OCI-LY7 (cell line): Measurements from ENCODE around the gene GRK5.

ENCODE experiments used
- CTCF ChIP-seq: fragments of 200-600 bp; sonication (generic); conservative IDR thresholded peaks from 2 replicates; pipeline ENCODE4 v1.5.1; 2014; ENCODE audit warnings: mild to moderate bottlenecking, antibody characterized with exemption, low read length, moderate library complexity, mixed read lengths
- EZH2phosphoT487 ChIP-seq: fragments of 200-600 bp; sonication (generic); IDR thresholded peaks from 2 replicates; pipeline ENCODE4 v1.6.1; 2018; ENCODE audit warnings: low read depth, borderline replicate concordance, mild to moderate bottlenecking, mixed run types, antibody characterized with exemption, low read length, moderate library complexity, mixed read lengths

- TF ChIP-seq CTCF (no peak), EZH2phosphoT487 (no peak)
Measured at GRCh38 chr10:119217991-119218490, 10.7 kb downstream of the GRK5 start.
